HG03103 (cell line): ENCODE results near the gene STXBP5L.
"Not testable (repeated sequence)": the region's sequence is repeated elsewhere in the genome, so short reads cannot be mapped to it uniquely, and the experiment has no call there.

Experiments
- ATAC-seq: cut with Tn5 transposase; IDR thresholded peaks from one replicate; pipeline ENCODE4 v1.9.1; 2021; ENCODE audit warnings: low read depth; ENCODE audit not compliant: unreplicated experiment

The STXBP5L gene

DNA sequence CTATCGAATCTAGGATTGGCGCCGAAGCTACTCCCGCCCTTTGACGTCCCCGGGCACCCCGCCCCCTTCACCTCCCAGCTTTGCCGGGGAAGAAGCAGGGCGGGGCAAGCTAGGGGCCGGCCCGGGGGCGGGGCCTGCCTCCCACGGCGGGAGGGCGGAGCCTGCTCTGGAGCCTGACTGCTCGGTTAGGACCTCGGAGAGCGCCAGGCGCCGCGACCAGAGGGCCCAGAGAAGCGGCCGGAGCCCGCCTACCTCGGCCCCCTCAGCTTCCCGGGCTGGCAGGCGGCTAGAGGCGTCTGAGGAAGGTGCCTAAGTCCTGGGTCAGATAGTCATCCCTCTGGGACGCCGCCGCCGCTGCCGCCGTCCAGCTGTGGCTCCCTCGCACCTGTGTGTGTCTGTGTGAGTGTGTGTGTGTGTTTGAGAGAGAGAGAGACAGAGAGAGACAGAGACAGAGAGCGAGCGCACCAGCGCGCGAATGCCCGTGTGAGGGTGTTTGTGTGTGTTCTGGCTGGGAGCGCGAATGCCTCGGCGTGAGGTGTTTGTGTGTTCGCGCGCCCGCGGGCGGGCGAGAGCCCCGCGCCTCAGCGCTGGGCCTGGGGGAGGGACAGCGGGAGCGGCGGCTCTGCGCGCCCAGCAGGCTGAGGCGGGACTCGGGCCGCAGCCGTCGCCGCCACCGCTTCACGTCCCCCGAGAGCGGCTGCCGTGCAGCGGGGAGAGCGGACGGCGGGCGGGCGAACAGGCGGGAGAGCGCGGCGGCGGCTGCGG, at the start of gene STXBP5L:
Gene STXBP5L (plus strand): TSS at position 176 of the 765 bp plus-strand sequence. CDS start 1,374 bp downstream, outside the sequence.
- peak; percentile 97 for ATAC-seq

DNA sequence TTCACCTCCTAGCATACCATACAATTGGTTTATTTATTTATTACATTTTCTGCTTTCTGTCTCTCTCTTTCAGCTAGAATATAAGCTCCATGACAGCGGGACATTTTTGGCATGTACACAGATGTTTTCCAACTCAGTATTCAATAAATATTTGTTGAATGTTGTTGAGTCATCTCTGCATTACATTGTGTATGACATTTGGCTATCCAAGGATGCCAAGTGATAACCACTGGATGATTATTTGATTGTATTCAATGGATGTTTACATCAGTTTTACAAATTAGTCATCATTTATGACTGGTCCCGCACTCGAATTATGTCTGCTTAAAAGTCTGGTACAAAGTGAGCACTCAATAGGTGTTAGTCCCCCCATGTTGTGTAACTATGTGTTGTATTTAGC, 49.5 kb upstream of the STXBP5L start:
- ATAC-seq = no peak

DNA sequence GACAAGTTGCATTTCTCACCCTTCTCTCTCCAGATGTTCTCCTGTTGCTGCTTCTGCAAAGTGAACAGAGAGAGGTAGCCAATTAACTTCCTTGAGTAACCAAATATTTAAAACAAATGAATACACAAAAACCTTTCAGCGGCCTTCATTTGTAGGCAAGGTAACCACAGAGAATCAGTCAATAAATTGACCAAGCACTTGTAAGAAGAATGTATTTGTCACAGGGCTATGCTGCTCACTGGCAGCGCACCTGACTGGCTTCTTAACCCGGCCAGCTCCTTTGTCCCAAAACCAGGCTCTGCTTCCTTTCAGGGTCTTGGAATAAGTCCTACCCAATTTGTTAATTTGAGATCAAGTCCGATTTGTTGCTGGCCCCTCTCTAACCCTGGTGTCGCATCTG, 43.5 kb upstream of the STXBP5L start:
- ATAC-seq = no peak

DNA sequence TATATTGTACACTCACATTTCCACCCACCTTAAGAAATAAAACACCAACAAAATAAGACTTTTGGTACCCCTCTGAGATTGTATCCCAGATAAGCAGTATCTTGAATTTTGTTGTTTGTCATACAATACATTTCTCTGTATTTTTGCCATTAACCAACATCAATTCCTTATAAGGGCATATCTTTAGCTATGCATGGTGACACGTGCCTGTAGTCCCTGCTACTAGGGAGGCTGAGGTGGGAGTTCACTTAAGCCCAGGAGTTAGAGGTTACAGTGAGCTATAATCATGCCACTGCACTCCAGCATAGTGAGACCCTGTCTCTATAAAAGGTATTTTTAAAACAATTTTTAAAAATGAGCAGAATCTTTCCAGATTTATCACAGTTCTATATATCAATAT, 32.5 kb upstream of the STXBP5L start:
- ATAC-seq = no peak

DNA sequence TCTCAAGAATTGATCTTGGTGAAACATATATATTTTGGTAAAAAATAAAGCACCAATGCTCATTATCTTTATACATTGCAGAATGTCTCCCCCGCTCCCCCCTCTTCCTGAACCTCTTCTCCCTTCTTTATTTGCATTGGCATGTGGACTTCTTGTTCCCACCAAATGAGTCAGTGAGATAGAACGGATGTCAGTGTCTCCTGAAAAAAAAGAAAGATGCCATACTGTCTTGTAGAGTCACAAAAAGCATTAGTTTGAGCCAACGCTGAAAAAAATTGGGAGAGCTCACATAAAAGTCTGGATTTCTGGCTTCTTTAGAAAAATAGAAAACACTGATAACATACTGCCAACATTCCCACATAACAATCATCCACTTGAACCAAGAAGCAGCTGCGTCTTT, 32.0 kb upstream of the STXBP5L start:
- no peak for ATAC-seq

DNA sequence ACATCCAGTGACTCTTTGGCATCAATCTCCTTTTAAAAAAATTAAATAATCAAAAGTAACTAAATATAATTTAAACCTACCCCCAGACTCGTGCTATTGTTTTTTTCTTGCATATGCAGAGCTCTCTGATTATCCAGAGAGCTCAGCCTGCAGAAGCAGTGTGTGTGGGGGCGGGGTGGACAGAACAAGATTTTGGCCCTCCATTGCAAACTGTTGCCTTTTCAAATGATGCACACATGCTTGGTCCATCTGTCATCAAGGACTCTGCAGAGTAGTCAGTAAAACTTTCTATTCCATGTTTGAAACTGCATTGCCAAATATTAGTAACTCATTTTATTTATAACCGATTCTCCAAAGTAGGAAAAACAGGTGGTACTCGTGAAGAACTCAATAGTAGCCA, 28.6 kb upstream of the STXBP5L start:
- ATAC-seq = no peak

DNA sequence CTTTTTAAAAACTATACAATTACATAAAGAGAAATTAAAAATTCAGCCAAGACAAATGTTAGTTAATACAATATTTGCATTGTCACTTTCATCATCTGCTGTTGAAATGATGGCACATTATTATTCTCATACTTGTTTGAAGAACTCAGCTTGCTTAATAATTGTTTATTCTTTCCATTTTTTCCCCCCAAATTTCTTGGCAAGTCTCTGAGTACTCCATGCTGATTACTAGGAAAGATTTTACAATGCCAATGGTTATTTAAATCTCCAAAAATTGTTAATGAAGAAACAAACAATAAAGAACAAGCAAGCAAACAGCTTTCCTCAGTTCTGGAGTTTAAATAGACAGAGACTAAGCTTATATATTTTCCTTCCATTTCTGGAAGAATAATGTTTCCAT, 15.1 kb upstream of the STXBP5L start:
- no peak for ATAC-seq

DNA sequence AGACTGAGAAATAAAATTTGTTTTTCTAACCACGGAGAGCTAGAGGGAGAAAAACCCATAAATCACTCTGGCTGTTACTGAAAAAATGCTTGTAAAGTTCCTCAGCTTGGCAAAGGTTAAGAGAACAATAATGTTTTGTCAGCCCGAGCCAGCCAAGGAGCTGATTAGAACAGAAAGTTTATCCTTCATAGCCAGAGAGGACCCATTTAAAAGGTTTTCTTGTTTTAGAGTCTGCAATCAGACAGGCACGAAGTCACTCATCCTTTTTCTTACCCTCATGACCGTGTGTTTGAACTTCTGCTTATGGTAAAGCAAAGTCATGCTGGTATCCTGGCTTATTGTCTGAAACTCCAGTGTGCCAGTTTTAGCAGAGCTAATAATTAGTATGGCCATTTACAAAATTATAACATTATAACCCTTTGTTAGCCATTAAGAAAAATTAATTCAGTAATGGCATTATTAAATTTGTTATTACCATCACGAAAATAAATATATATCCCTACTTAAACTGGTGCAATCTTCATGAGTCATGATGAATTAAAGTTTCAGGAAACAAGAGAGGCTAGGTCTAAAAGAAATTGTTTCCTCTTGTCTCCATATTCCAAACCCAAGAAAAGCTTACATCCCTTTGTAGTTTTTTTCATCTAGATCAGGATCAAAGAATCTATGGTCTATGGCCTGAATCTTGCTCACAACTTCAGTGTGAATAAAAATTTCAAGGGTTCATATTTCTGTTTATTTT, 13.5 kb upstream of the STXBP5L start:
- ATAC-seq = no peak

DNA sequence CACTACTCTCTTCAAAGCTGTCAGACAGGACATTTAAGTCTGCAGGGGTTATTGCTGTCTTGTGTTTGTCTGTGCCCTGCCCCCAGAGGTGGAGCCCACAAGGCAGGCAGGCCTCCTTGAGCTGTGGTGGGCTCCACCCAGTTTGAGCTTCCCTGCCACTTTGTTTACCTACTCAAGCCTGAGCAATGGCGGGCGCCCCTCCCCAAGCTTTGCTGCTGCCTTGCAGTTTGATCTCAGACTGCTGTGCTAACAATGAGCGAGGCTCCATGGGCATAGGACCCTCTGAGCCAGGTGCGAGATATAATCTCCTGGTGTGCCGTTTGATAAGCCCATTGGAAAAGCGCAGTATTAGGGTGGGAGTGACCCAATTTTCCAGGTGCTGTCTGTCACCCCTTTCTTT, 6.3 kb upstream of the STXBP5L start:
- ATAC-seq = not testable (repeated sequence)

DNA sequence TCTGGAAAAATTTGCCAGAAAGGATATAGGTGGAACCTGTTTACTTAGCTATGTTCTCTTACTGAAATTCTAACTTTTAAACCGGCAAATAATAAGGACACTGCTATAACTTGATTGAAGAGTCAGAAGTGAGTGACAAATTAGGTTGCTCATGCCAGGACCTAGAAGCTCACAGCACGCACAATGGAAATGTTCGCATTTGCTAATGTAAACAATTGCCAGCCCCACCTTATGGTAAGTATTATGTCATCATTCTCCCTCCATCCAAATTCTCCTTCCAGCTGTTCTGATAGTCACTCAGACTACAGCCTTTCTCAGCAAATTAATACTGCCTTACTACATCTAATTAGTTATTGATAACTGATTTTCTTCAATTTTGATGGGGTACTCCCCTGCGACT, 4.8 kb upstream of the STXBP5L start:
- no peak for ATAC-seq

DNA sequence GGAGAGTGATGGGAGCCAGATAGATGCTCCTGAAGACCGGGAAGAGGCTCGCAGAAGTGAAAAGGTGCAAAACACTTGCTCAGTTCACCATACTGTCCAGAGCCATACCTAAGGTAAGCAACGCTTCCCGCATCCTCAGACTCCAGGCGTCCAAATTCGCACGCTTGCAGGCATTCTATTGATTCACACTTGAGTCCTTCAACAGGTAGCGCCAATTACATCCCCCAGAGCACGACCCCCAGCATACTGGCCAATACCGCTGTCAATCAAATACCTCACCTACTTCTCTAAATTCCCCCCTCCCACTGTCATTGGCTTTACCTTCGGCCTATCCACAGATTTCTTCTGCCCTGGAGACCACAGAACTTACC, 361 bp upstream of the STXBP5L start:
- ATAC-seq = no peak

DNA sequence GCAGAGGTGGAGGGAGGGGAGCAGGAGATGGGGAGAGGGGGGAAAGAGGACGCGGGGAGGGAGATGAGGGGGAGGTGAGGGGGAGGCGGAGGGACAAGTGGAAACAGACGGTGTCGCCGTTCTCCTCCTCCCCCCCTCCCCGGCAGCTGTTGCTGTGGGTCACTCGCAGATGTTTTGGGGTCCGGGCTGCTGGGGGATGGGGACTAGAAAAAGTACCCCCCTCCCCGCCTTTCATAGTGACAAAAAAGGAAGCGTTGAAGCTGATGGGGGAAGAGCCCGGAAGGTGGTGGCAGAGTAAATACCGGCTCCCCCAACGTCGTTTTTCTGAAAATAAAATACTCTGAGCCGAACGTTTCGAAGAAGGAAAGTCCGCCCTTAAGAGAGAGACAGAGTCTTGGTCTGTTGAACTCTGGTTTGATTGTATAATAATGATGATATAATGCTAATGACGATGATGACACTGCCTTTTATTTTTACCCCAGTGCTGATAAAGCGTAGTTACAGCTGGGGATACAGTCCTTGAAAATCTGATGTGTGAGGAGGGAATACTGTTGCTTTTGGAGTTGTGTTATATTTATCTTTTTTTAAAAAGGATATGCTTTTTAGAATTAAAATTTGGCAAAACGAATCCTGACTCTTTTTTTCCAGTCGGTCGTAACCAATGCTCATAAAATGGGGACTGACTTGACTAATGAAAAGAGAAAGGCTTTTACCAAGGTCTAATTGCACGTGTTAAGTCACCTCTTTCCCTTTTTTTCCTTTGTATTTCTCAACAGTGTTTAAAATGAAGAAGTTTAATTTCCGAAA, 993 bp downstream of the STXBP5L start:
- ATAC-seq = no peak

DNA sequence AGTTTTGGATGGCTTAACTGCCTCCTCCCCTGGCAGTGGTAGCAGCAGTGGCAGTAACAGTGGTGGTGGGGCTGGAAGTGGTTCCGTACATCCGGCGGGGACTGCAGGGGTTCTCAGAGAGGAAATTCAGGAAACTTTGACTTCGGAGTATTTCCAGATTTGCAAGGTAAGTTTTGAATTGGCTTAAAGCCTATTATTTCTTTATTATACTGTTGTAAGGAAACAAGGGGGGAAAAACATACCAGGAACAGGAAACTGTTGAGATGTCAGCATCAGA, 1.5 kb downstream of the STXBP5L start:
- no peak for ATAC-seq

DNA sequence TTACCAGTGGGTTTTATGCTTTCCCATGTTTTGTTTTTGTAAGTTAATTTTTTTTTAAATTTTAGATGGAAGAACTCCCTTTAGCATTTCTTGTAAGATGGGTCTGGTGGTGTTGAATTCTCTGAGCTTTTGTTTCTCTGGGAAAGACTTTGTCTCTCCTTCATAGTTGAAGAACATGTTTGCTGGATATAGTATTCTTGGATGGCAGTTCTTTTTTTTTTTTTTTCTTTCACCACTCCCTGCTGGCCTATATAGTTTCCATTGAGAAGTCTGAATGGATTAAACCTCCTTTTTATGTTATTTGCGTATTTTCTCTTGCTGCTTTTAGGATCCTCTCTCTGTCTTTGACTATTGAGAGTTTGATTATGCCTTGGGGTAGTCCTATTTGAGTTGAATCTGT, 18.1 kb downstream of the STXBP5L start:
- no peak for ATAC-seq

DNA sequence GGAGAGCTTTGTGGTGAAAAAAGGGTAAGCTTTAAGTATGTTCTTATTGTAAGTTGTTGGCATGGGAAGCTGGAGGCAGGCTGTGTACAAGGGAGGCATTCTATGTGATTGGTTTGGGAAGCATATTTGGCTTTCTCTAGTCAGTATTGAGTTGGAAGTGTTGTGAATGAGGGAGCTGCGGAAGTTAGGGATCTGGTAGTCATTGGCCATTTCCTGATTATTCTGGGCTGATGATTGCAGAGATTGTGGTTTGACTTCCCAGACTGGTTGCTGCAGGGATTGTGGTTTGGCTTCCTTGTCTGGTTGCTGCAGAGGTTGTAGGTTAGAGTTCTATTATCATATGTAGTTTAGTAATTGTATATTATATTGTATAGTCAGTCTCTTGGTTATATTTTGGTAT, 21.0 kb downstream of the STXBP5L start:
- ATAC-seq = no peak

DNA sequence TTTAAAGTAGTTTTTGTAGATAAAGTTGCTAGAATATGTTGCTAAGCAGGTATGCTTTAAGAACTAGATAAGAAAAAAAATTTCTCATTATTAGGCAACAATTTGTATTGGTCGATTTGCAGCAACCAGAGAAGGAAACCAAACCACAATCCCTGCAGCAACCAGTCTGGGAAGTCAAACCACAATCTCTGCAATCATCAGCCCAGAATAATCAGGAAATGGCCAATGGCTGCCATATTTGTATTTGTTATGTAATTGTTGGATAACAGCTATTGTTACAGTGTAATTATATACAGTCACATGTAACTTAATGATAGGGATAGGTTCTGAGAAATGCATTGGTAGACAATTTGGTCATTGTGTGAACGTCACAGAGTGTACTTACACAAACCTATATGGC, 23.6 kb downstream of the STXBP5L start:
- no peak for ATAC-seq

DNA sequence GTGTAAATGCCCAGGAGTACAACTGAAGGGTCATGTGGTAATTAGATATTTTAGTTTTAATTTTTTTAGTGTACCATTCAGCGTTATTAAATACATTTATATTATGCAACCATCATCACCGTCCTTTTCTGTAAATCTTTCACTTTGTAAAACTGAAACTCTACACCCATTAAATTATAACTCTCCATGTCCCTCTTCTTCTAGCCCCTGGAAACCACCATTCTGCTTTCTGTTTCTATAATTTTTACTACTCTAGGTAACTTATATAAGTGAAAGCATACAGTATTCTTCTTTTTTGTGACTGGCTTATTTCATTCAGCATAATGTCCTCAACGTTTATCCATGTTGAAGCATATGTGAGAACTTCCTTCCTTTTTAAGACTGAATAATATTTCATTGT, 48.1 kb downstream of the STXBP5L start:
- no peak for ATAC-seq

DNA sequence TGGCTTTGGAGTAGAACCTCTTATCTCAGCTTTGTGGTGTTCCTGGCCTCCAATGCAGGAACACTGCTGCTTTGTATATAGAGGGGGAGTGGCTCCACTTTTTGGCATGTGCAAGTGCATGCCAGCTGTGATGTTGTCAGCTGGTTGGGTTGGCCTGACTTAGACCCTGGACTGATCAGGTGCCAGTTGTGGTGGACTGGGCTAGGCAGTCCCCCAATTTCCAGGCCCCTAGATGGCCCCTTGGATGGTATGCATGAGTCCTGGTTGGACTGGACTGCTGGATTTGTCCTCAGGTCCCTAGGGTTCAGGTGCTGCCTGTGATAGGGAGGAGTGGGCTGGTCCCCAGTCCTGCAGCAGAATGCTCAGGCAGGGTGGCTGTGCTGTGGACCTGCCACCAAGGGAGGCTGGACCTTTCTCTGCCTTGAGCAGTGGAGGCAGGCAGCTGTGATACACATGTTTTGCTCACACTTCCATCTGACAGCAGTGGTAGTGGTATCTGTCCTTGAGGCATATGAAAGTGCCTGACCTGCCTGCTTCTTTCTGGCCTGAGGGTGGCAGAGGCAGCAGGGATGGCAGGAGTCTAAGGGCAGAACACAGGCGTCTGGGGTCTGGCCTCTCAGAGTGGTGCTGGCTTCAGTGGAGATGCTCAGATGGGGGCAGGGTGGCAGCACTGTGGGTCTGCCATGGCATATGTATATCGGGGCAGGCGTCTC, 74.8 kb downstream of the STXBP5L start:
- ATAC-seq = no peak

DNA sequence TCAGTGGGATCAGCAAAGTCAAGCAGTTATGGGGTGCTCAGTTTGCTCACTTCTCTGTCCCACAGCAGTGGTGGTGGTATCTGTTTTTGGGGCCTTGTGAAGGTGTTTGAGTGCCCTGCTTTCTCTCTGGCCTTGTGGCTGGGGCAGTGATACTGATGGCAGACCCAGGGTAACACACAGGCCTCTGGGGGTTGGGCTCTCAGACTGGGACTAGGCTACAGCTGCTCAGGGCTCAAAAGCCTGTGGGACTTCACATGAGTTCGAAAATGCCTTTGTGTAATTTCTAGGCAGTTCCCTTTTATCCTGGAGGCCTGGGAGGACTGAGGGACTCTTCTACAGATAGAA, 75.3 kb downstream of the STXBP5L start:
- no peak for ATAC-seq

DNA sequence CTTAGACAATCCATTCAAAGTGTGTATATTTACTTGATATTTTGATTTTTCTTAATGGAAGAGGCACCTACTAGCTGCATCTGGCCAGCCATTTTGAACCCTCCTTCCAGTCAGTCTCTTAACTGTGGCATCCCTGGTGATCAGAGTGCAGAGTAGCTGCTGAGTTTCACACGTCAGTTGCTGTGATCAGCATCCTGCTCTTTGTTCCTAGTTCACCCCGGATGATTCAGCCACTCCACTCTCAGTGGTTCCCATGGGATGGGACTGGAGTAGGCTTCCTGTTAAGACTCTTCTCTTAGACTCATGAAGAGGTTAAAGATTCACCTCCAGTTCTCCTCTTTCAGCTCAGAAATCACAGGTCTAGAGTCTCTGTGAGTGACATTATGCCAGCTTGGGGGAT, 75.8 kb downstream of the STXBP5L start:
- ATAC-seq = no peak

DNA sequence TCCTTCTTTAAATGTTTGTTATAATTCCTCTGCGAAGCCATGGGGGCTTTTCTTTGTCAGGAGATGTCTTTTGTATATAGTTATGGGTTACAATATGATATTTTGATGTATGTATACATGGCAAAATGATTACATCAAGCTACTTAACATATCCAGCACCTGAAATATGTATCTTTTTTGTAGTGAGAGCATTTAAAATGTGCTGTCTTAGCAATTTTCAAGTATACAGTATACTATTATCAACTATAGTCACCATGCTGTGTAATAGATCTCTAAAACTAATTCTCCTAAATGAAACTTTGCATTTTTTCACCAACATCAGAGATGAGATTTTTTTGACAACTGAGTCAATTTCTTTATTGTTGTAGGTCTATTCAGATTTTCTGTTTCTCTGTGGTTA, 77.2 kb downstream of the STXBP5L start:
- ATAC-seq = no peak
